GM18505 (cell line): ENCODE data around the gene SCRN2.

Experiments
- ATAC-seq: cut with Tn5 transposase; IDR thresholded peaks from one replicate; pipeline ENCODE4 v1.9.1; 2021; ENCODE audit not compliant: unreplicated experiment
- POLR2A ChIP-seq: IDR thresholded peaks from 4 replicates; pipeline ENCODE4 v1.6.1; 2011; ENCODE audit warnings: borderline replicate concordance; ENCODE audit not compliant: insufficient read depth, insufficient read length; ENCODE audit errors: extremely low read depth

Gene SCRN2

GRCh38 chr17:47818002-47818695, 22.9 kb downstream of the SCRN2 start:
- ATAC-seq: no peak
- TF ChIP-seq POLR2A: no peak

- ATAC-seq: no peak
- TF ChIP-seq POLR2A: no peak
These were observed 24.1 kb downstream of the SCRN2 start for GRCh38 chr17:47816947-47817346.

- TF ChIP-seq POLR2A: no peak
These were observed 24.9 kb downstream of the SCRN2 start for GRCh38 chr17:47816111-47816735.

GRCh38 chr17:47815106-47815918, 25.8 kb downstream of the SCRN2 start:
- ATAC-seq: no peak
- no peak for TF ChIP-seq POLR2A

More at GRCh38 chr17:47816111-47816735, 24.9 kb downstream of the SCRN2 start:
- no peak for ATAC-seq

GRCh38 chr17:47813512-47814031, 27.5 kb downstream of the SCRN2 start:
- TF ChIP-seq POLR2A: no peak

GRCh38 chr17:47813077-47813476, 28.0 kb downstream of the SCRN2 start:
- no peak for TF ChIP-seq POLR2A
- ATAC-seq: no peak

More at GRCh38 chr17:47813512-47814031, 27.5 kb downstream of the SCRN2 start:
- ATAC-seq: no peak

GRCh38 chr17:47812146-47812920, 28.7 kb downstream of the SCRN2 start:
- TF ChIP-seq POLR2A: no peak
- no peak for ATAC-seq

GRCh38 chr17:47811709-47812108, 29.4 kb downstream of the SCRN2 start:
- no peak for ATAC-seq

GRCh38 chr17:47810901-47811635, 30.0 kb downstream of the SCRN2 start:
- TF ChIP-seq POLR2A: no peak
- no peak for ATAC-seq

More at GRCh38 chr17:47811709-47812108, 29.4 kb downstream of the SCRN2 start:
- TF ChIP-seq POLR2A: no peak

- ATAC-seq: no peak
- TF ChIP-seq POLR2A: no peak
These were observed 30.8 kb downstream of the SCRN2 start for GRCh38 chr17:47810200-47810821.

- no peak for TF ChIP-seq POLR2A
- no peak for ATAC-seq
These were observed 32.1 kb downstream of the SCRN2 start for GRCh38 chr17:47808830-47809480.
